Stimulated activated CD4-positive, alpha-beta T cell treated with anti-CD3 and anti-CD28 coated beads, Interleukin-4, amount 100 ng/mL, for 24 hours (primary cell): ENCODE data around the gene PHACTR2.
"Not testable (repeated sequence)": the region's sequence is repeated elsewhere in the genome, so short reads cannot be mapped to it uniquely, and the experiment has no call there.

ENCODE experiments used
- DNase-seq: peaks from one replicate; pipeline ENCODE4 v3.0.0-alpha.2; 2020

PHACTR2 gene

DNA sequence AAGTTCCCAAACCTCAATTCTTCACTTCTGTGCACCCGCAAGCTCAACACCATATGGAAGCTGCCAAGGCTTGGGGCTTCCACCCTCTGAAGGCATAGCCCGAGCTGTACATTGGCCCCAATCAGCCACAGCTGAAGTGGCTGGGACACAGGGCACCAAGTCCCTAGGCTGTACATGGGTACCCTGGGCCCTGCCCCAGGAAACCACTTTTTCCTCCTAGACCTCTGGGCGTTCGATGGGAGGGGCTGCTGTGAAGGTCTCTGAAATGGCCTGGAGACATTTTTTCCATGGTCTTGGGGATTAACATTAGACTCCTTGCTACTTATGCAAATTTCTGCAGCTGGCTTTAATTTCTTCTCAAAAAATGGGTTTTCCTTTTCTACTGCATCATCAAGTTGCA is 195.8 kb downstream of the PHACTR2 start:
- not testable (repeated sequence) for DNase-seq

DNA sequence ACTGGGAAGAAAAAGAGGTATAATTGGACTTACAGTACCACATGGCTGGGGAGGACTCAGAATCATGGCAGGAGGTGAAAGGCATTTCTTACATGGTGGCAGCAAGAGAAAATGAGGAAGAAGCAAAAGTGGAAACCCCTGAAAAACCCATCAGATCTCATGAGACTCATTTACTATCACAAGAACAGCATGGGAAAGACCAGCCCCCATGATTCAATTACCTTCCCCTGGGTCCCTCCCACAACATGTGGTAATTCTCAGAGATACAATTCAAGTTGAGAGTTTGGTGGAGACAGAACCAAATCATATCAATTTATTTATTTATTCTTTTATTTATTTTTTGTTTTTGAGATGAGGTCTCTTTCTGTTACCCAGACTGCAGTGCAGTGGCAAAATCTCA is 196.7 kb downstream of the PHACTR2 start:
- not testable (repeated sequence) for DNase-seq

DNA sequence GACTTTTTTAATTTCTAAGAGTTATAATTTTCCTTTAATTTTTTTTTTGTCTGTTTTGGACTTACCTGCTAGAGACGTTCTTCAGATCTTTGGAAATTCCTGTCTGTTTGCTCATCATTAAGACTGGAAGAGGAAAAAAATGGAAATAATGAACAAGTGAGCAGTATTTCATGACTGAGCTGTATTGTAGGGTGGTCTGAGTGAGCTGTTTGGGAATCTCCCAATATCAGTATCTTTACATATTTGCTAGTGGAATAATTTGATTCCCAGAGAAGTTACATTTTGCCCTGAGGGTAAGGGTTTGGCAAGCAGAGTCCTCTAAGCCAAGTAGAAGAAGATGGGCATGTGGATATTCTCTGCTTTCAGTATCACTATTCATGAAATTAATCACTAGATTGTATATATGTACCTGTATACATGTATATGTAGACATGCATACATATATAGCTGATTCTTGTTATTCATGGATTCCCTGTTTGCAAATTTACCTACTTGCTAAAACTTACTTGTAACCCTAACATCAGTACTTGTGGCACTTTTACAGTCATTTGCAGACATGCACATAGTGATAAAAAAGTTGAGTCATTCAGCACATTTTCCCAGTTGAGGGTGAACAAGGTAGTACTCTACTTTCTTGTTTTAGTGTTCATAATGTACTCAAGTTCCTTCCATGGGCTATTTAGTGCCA is 200.0 kb downstream of the PHACTR2 start:
- DNase-seq, result no peak

DNA sequence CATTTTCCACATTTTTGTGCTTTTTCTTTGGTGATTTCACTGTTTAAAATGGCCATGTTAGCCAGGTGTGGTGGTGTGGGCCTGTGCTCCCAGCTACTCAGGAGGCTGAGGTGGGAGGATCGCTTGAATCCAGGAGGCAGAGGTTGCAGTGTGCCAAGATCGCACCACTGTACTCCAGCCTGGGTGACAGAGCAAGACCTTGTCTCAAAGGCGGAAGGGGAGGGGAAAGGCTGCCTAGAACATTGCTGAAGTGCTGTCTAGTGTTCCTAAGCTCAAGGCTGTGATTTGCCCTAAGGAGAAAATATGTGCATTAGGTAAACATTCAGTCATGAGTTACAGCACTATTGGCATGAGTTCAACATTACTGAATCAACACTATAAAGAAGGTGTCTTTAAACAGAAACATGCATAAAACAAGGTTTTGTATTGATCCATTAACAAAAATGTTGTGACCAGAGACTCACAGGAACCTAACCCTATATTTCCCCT is 200.6 kb downstream of the PHACTR2 start:
- no peak for DNase-seq

DNA sequence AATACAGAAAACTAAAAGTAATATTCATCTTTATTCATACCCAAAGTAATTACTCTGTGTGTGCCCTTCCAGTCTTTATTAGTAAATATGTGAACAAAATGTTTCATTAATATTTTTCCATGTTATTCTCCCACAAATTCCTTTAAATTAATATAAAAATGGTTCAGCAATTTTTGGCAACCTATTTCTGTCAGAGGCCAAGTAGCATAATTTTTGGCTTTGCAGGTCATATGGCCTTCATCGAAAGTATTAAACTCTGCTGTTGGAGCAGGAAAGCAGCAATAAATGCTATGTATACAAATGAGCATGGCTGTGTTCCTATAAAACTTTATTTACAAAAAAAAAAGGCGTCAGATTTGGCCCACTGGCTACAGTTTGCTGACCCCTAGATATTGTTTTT is 202.6 kb downstream of the PHACTR2 start:
- DNase-seq, result no peak
